Ovary (tissue), 9 donors: Measurements from ENCODE around the gene CAMK2D. TPM values are rescaled to one million over a fixed set of nuclear protein-coding genes. Genes with fewer than 3 reads are reported as not detected.

Source experiments
- DNase-seq, 5 donors: peaks; one replicate each; pipeline ENCODE4 v3.0.0-alpha.2; 2019 to 2020
- H3K27ac ChIP-seq, 2 donors: fragments of 200-600 bp; one replicate each; pipeline versions ENCODE4 v1.5.1 to v1.8.0; 2019 to 2022
- H3K27me3 ChIP-seq: fragments of 200-600 bp; one replicate; pipeline ENCODE4 v1.8.0; 2022
- H3K36me3 ChIP-seq: fragments of 200-600 bp; sonication (generic); one replicate; pipeline ENCODE4 v1.5.1; 2019
- H3K4me1 ChIP-seq: one replicate; pipeline ENCODE4 v1.8.1; 2013; ENCODE audit warnings: mild to moderate bottlenecking, moderate library complexity; ENCODE audit not compliant: insufficient read depth
- H3K4me3 ChIP-seq: fragments of 200-600 bp; sonication (generic); one replicate; pipeline ENCODE4 v1.5.1; 2017
- H3K9me3 ChIP-seq, 2 donors: fragments of 200-600 bp in 1 of 2; sonication (generic) in 1 of 2; one replicate each; pipeline versions ENCODE4 v1.5.1 to v1.8.1; 2013 to 2019; ENCODE audit warnings: mild to moderate bottlenecking in 1 of 2, moderate library complexity in 1 of 2
- CTCF ChIP-seq, 3 donors: fragments of 450-650 bp in 2 of 3; fragments of 200-600 bp in 1 of 3; IDR thresholded peaks; one replicate each; pipeline versions ENCODE4 v1.5.1 to v1.8.0; 2016 to 2022; ENCODE audit warnings: antibody characterized with exemption in 3 of 3, mild to moderate bottlenecking in 1 of 3
- EP300 ChIP-seq: sonication (generic); formaldehyde crosslinking; IDR thresholded peaks from one replicate; pipeline ENCODE4 v1.6.1; 2017; ENCODE audit warnings: antibody characterized with exemption
- POLR2A ChIP-seq: fragments of 450-650 bp; IDR thresholded peaks from one replicate; pipeline ENCODE4 v1.6.1; 2017; ENCODE audit warnings: antibody characterized with exemption, mild to moderate bottlenecking, moderate library complexity
- WGBS, 3 donors: extraction: QIAGEN DNeasy Blood & Tissue Kit in 1 of 3; methylation state at CpG; one replicate each; pipeline versions ENCODE4 v1.1.5 to v1.1.7; 2013 to 2017; 5-methylcytosine and 5-hydroxymethylcytosine counted together
- intact Hi-C, 4 donors: fragments of 100-400 bp; cut with DNase I; formaldehyde crosslinking; loops; one replicate each; pipeline versions ENCODE4 v1.11.0 to v1.15.1; 2022 to 2023
- polyA plus RNA-seq, 2 donors: library from polyadenylated mRNA; stranded (reverse); fragments of 200-250 nt in 1 of 2; fragments of 350-450 nt in 1 of 2; fragmentation: Illumina TruSeq in 1 of 2; extraction: RNeasy Lipid Tissue Mini Kit (QIAGEN cat#74804) in 1 of 2; gene quantifications; one replicate each; pipeline ENCODE4 v1.2.3, GENCODE V29; 2013 to 2014
- total RNA-seq, 7 donors: library from RNA; depleted of rRNA in 2 of 7; stranded (reverse); fragments of >200 nt in 2 of 7; fragmentation: NEBNext Ultra II Directional in 3 of 7; extraction: Animal tissue kit (Norgen Biotek cat#: 25700) in 3 of 7; gene quantifications; one replicate each; pipeline versions ENCODE4 v1.1.0 to v1.2.4, GENCODE V29; 2016 to 2023
- donor health status: DM: no; HTN: no; CAD: no; lungs with moderate emphysema.
- donor health status: DM: no; HTN: no; CAD: no.
- donor health status: Bipolar disorder and iron deficiency.
- donor health status: DM: yes; HTN: yes; CAD: no.
- donor health status: DM: no; HTN: no; CAD: no.
- donor health status: DM: yes; HTN: yes; CAD: no.

The CAMK2D gene
- total and polyA plus RNA-seq, 9 donors = 14.2 to 36.9 (median 32.2) TPM

- no peak for DNase-seq
- Histone ChIP-seq H3K27me3 (no peaks in the 10 kb centered on the region), H3K9me3 (no peaks in the 10 kb centered on the region), H3K27ac (no peak overlapping the region), H3K36me3 (no peaks in the 10 kb centered on the region), H3K4me3 (no peak overlapping the region), H3K4me1 (peaks cover 2% of the 10 kb centered on the region)
- 93 to 97% (median 95%) methylated on average over 4 of the region's 4 CpGs for WGBS, 3 donors
- TF ChIP-seq EP300 (no peak), POLR2A (no peak), CTCF (IDR thresholded peaks at IDR 0.05) (no peak)
- intact Hi-C loops = no loop called here
These were observed 78.6 kb downstream of the CAMK2D start for GRCh38 chr4:113682730-113683537.

GRCh38 chr4:113678641-113679040 is 82.9 kb downstream of the CAMK2D start:
- H3K9me3 ChIP-seq = no peaks in the 10 kb centered on the region
- intact Hi-C loops = no loop called here
- H3K27ac ChIP-seq = no peak overlapping the region
- H3K36me3 ChIP-seq = no peaks in the 10 kb centered on the region
- no peaks in the 10 kb centered on the region for H3K27me3 ChIP-seq
- DNase-seq = no peak
- H3K4me1 ChIP-seq = peaks cover 4% of the 10 kb centered on the region
- no peak overlapping the region for H3K4me3 ChIP-seq
- TF ChIP-seq CTCF (IDR thresholded peaks at IDR 0.05) (no peak), EP300 (no peak), POLR2A (no peak)

- DNase-seq = no peak
- 88 to 89% (median 89%) methylated on average over 4 of the region's 4 CpGs for WGBS, 3 donors
- no peak overlapping the region for H3K27ac ChIP-seq
- peaks cover 4% of the 10 kb centered on the region for H3K4me1 ChIP-seq
- no peaks in the 10 kb centered on the region for H3K9me3 ChIP-seq
- intact Hi-C loops = no loop called here
- no peaks in the 10 kb centered on the region for H3K27me3 ChIP-seq
- no peak for TF ChIP-seq POLR2A
- no peak for TF ChIP-seq CTCF (IDR thresholded peaks at IDR 0.05)
- TF ChIP-seq EP300 = no peak
- H3K36me3 ChIP-seq = no peaks in the 10 kb centered on the region
- no peak overlapping the region for H3K4me3 ChIP-seq
These were observed 84.2 kb downstream of the CAMK2D start for GRCh38 chr4:113677325-113677724.

- Histone ChIP-seq H3K27ac (no peak overlapping the region), H3K4me3 (no peak overlapping the region), H3K9me3 (no peaks in the 10 kb centered on the region), H3K36me3 (no peaks in the 10 kb centered on the region), H3K4me1 (peaks cover 5% of the 10 kb centered on the region), H3K27me3 (no peaks in the 10 kb centered on the region)
- no peak for DNase-seq
- whole genome bisulfite sequencing, 3 donors = 55 to 64% (median 62%) methylated on average over 2 of the region's 2 CpGs
- intact Hi-C loops = no loop called here
- TF ChIP-seq EP300 (no peak), POLR2A (no peak), CTCF (IDR thresholded peaks at IDR 0.05) (no peak)
These were observed 85.5 kb downstream of the CAMK2D start for GRCh38 chr4:113675731-113676697.
